NCI-H2107 treated with DMSO at 0.1 percent for 48 hours (cell line): ENCODE measurements around the gene SRGAP3.

Experiments used
- DNase-seq: peaks from one replicate; lab custom pipeline; 2025; ENCODE audit not compliant: unreplicated experiment; lab: John Stamatoyannopoulos, UW

Gene SRGAP3

GRCh38 chr3:9254764-9255163 lies 5.3 kb upstream of the SRGAP3 start:
- DNase-seq = no peak

- DNase-seq = no peak
Measured at GRCh38 chr3:9253327-9253726, 3.9 kb upstream of the SRGAP3 start.

- DNase-seq = no peak
Measured at GRCh38 chr3:9251055-9251786, 1.8 kb upstream of the SRGAP3 start.

GRCh38 chr3:9250236-9250635 lies 790 bp upstream of the SRGAP3 start:
- DNase-seq = no peak

- peak; percentile 37 for DNase-seq
Measured at GRCh38 chr3:9248522-9249271, 749 bp downstream of the SRGAP3 start.

GRCh38 chr3:9247941-9248521 lies 1.4 kb downstream of the SRGAP3 start:
- DNase-seq = no peak

- peak; percentile 7 for DNase-seq
Measured at GRCh38 chr3:9247361-9247940, 2.0 kb downstream of the SRGAP3 start.

- DNase-seq = no peak
Measured at GRCh38 chr3:9246189-9246588, 3.3 kb downstream of the SRGAP3 start.

GRCh38 chr3:9244495-9245183 lies 4.8 kb downstream of the SRGAP3 start:
- no peak for DNase-seq

- no peak for DNase-seq
Measured at GRCh38 chr3:9241956-9242355, 7.5 kb downstream of the SRGAP3 start.

- DNase-seq = no peak
Measured at GRCh38 chr3:9239680-9240079, 9.8 kb downstream of the SRGAP3 start.

GRCh38 chr3:9238721-9239295 lies 10.6 kb downstream of the SRGAP3 start:
- no peak for DNase-seq

- DNase-seq = no peak
Measured at GRCh38 chr3:9238276-9238675, 11.2 kb downstream of the SRGAP3 start.

- no peak for DNase-seq
Measured at GRCh38 chr3:9233814-9234600, 15.4 kb downstream of the SRGAP3 start.

GRCh38 chr3:9233101-9233500 lies 16.3 kb downstream of the SRGAP3 start:
- no peak for DNase-seq

- DNase-seq = no peak
Measured at GRCh38 chr3:9231937-9232336, 17.5 kb downstream of the SRGAP3 start.

GRCh38 chr3:9231471-9231870 lies 18.0 kb downstream of the SRGAP3 start:
- DNase-seq = no peak

- no peak for DNase-seq
Measured at GRCh38 chr3:9231006-9231405, 18.4 kb downstream of the SRGAP3 start.

- DNase-seq = no peak
Measured at GRCh38 chr3:9230596-9230995, 18.9 kb downstream of the SRGAP3 start.

GRCh38 chr3:9229879-9230278 lies 19.6 kb downstream of the SRGAP3 start:
- DNase-seq = no peak
